ENCODE data around the gene NPB.

Gene NPB

DNA sequence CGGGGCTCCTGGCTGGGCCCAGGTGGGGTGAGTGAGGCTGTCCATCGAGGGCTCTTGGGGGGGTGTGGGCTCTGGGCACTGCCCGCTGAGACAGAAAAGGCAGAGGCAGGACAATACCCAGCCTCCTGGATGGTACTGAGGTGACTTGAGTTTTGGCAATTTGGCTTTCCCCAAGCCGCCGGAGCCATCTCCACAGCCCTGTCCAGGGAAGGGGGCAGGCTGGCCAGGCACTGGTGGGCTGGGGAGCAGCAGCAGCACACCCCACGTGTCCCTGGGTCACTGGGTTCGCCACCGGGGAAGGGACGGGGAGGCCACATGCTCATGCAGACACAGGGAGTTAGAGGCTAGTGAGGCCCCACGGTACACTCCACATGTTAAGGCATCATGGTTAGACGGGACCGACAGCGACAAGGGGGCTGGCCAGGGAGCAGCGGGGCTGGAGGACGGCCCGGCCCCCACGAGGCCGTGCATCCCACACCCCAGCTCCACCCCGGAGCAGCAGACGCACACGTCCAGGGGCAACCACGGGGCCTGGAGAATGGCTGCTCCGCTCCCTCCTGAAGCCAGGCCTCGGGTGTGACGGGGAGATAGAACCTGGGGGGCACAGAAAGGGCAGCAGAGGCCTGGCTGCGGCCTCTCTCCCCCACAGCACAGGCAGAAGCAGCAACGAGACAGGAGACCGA, 33.9 kb upstream of the NPB start:
- Histone ChIP-seq H3K4me1 (ENCODE audit: low read length) (peaks cover 6% of the 10 kb centered on the region; the same call in 1 of the 2 replicates), H3K9me2 (replicated peaks; ENCODE audit: insufficient read depth, low read length) (no peaks in the 10 kb centered on the region), H3K79me2 (ENCODE audit: low read length) (peaks cover 72% of the 10 kb centered on the region), H3K4me3 (ENCODE audit: low read length) (no peak overlapping the region), H3K27me3 (replicated peaks; ENCODE audit: insufficient read depth, low read length) (no peaks in the 10 kb centered on the region), H3K27ac (ENCODE audit: low read length) (no peak overlapping the region), H3K9me3 (replicated peaks; ENCODE audit: insufficient read depth, low read length) (no peaks in the 10 kb centered on the region), H4K20me1 (ENCODE audit: insufficient read depth, low read length) (no peaks in the 10 kb centered on the region; the same call in 1 of the 2 replicates), H3F3A (ENCODE audit: insufficient read depth, low read length) (peaks cover 52% of the 10 kb centered on the region), H3K4me2 (ENCODE audit: low read depth, low read length) (no peak overlapping the region), H3K9ac (ENCODE audit: low read length) (no peak overlapping the region), H3K36me3 (replicated peaks; ENCODE audit: insufficient read depth, low read length) (peaks cover 13% of the 10 kb centered on the region), H2AFZ (ENCODE audit: low read length) (no peak overlapping the region)
- TF ChIP-seq EZH2phosphoT487 (IDR thresholded peaks at IDR 0.05; ENCODE audit: low read length) (no peak), EZH2 (optimal IDR thresholded peaks at IDR 0.05; ENCODE audit: low read depth, low read length) (no peak)
- TF ChIP-seq, protein P1, sequence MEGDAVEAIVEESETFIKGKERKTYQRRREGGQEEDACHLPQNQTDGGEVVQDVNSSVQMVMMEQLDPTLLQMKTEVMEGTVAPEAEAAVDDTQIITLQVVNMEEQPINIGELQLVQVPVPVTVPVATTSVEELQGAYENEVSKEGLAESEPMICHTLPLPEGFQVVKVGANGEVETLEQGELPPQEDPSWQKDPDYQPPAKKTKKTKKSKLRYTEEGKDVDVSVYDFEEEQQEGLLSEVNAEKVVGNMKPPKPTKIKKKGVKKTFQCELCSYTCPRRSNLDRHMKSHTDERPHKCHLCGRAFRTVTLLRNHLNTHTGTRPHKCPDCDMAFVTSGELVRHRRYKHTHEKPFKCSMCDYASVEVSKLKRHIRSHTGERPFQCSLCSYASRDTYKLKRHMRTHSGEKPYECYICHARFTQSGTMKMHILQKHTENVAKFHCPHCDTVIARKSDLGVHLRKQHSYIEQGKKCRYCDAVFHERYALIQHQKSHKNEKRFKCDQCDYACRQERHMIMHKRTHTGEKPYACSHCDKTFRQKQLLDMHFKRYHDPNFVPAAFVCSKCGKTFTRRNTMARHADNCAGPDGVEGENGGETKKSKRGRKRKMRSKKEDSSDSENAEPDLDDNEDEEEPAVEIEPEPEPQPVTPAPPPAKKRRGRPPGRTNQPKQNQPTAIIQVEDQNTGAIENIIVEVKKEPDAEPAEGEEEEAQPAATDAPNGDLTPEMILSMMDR (IDR thresholded peaks at IDR 0.05; ENCODE audit: low read length) = no peak
- no peak for DNase-seq

DNA sequence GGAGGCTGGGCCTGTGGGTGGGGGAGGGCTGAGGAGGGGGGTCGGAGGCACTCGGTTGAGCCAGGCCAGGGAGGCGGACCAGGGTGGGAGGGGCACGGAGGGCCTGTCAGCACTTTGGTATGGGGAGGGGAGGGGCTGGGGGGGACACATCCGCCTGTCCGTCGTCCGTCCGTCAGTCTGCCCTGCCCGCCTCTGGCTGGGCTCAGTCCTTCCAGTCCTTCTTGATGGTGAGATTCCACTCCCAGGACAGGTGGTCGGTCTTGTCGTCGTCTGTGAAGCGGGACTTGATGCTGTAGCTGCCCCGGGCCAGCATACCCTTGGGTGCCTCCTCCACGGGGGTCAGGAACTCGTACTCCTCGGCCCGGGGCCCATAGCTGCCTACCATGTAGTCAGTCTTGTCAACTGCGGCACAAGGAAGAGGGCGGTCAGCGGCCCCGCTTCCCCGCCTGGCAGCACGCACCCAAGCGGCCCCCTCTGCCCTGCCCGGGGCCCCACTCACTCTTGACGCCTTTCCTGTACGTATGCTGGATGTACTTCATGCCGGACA, 33.3 kb upstream of the NPB start:
- H4K20me1 ChIP-seq (ENCODE audit: insufficient read depth, low read length) = no peaks in the 10 kb centered on the region; the same call in 1 of the 2 replicates
- H3F3A ChIP-seq (ENCODE audit: insufficient read depth, low read length) = peaks cover 51% of the 10 kb centered on the region
- no peak overlapping the region for H3K9ac ChIP-seq (ENCODE audit: low read length)
- TF ChIP-seq EZH2phosphoT487 (IDR thresholded peaks at IDR 0.05; ENCODE audit: low read length) (no peak), EZH2 (optimal IDR thresholded peaks at IDR 0.05; ENCODE audit: low read depth, low read length) (no peak)
- TF ChIP-seq, protein P1 (IDR thresholded peaks at IDR 0.05; ENCODE audit: low read length) = no peak
- H3K4me1 ChIP-seq (ENCODE audit: low read length) = peaks cover 6% of the 10 kb centered on the region; the same call in 1 of the 2 replicates
- no peak for DNase-seq
- no peaks in the 10 kb centered on the region for H3K9me2 ChIP-seq (replicated peaks; ENCODE audit: insufficient read depth, low read length)
- H3K4me3 ChIP-seq (ENCODE audit: low read length) = no peak overlapping the region
- H3K27me3 ChIP-seq (replicated peaks; ENCODE audit: insufficient read depth, low read length) = no peaks in the 10 kb centered on the region
- no peaks in the 10 kb centered on the region for H3K9me3 ChIP-seq (replicated peaks; ENCODE audit: insufficient read depth, low read length)
- no peak overlapping the region for H2AFZ ChIP-seq (ENCODE audit: low read length)
- H3K36me3 ChIP-seq (replicated peaks; ENCODE audit: insufficient read depth, low read length) = peaks cover 13% of the 10 kb centered on the region
- no peak overlapping the region for H3K27ac ChIP-seq (ENCODE audit: low read length)
- H3K79me2 ChIP-seq (ENCODE audit: low read length) = peaks cover 66% of the 10 kb centered on the region
- no peak overlapping the region for H3K4me2 ChIP-seq (ENCODE audit: low read depth, low read length)

DNA sequence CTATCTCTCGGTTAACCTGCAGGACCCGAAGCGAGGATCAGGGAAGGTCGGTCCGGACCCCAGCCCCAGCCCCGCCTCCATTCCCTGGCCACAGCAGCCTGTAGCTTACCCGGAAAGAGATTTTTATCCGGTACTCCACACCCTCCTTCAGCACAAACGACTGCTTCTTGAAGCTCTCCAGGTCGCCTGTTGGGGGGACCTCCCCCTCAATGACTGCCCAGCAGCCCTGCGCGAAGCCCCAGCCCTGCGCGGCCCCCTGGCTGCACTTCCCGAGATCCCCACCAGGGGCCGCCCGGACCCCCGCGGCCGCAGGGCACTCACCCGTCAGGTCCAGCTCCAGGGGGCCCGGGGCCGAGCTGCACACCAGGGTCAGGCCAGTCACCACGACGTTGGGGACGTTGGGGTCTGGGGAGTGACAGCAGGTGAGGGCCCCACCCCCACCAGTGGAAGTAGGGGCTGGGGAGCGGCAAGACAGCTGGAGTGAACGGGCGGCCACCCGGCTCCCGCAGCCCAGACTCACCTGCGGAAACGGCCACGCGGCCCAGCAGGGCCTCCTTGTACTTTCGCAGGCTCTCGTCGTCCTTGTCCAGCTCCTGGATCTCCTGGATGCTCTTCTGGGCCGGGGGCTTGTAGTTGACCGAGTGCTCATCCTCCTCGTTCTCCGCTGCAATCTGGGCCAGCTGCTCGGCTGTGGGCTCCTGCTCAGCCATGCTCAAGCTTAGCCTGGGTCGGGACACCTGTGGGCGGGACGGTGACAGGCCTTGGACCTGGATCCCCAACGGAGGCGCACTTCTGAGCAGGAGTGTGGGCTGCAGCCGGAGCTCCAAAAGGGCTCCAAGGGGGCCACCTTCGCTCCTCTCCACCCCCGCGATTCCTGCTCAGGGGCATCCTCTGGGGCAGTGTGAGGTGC, 32.6 kb upstream of the NPB start:
- Histone ChIP-seq H3K9me3 (replicated peaks; ENCODE audit: insufficient read depth, low read length) (no peaks in the 10 kb centered on the region), H3K4me2 (ENCODE audit: low read depth, low read length) (peak overlapping the region; percentile 75), H3K79me2 (ENCODE audit: low read length) (peaks cover 59% of the 10 kb centered on the region), H3F3A (ENCODE audit: insufficient read depth, low read length) (peaks cover 58% of the 10 kb centered on the region), H3K4me3 (ENCODE audit: low read length) (peak overlapping the region; percentile 86), H4K20me1 (ENCODE audit: insufficient read depth, low read length) (no peaks in the 10 kb centered on the region; the same call in 1 of the 2 replicates), H2AFZ (ENCODE audit: low read length) (no peak overlapping the region), H3K27ac (ENCODE audit: low read length) (peak overlapping the region; percentile 83; the same call in 1 of the 2 replicates), H3K36me3 (replicated peaks; ENCODE audit: insufficient read depth, low read length) (peaks cover 13% of the 10 kb centered on the region), H3K4me1 (ENCODE audit: low read length) (peaks cover 6% of the 10 kb centered on the region; the same call in 1 of the 2 replicates), H3K9ac (ENCODE audit: low read length) (peak overlapping the region; percentile 97), H3K27me3 (replicated peaks; ENCODE audit: insufficient read depth, low read length) (no peaks in the 10 kb centered on the region), H3K9me2 (replicated peaks; ENCODE audit: insufficient read depth, low read length) (no peaks in the 10 kb centered on the region)
- no peak for TF ChIP-seq EZH2phosphoT487 (IDR thresholded peaks at IDR 0.05; ENCODE audit: low read length)
- TF ChIP-seq, protein P1 (IDR thresholded peaks at IDR 0.05; ENCODE audit: low read length) = peak; percentile 52
- no peak for TF ChIP-seq EZH2 (optimal IDR thresholded peaks at IDR 0.05; ENCODE audit: low read depth, low read length)
- no peak for DNase-seq
